ENCODE results near the gene NLK.

The NLK gene

GRCh38 chr17:28043741-28044140, 1.3 kb downstream of the NLK start:
- H3K4me3 ChIP-seq: peak overlapping the region; percentile 94
- no peak for TF ChIP-seq CTCF (IDR thresholded peaks at IDR 0.05)

DNA sequence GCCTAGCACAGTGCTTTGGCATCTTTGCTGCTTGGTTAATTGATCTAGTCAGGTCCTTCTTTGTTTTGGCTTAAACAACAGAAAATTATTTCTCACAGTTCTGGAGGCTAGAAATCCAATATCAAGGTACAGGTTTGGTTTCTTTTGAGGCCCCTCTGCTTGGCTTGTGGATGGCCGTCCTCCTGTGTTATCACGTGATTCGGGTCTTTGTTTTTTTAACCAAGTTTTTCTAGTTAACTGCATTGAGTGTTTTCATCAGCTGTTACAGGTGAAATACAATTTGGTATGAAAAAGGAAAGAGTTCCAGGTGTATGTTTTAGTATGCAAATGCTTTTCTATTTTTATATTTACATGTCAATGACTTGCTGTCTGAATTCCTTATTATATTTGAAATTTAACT, 2.8 kb downstream of the NLK start:
- no peak overlapping the region for H3K27ac ChIP-seq
- no peak for TF ChIP-seq CTCF (IDR thresholded peaks at IDR 0.05)
- no peak for DNase-seq (ENCODE audit: low spot score)
- no peak overlapping the region for H3K4me3 ChIP-seq

More at GRCh38 chr17:28043741-28044140, 1.3 kb downstream of the NLK start:
- H3K27ac ChIP-seq: no peak overlapping the region
- DNase-seq (ENCODE audit: low spot score): no peak

- TF ChIP-seq CTCF (IDR thresholded peaks at IDR 0.05): no peak
- Histone ChIP-seq H3K4me3 (peak overlapping the region; percentile 9), H3K27ac (no peak overlapping the region)
- DNase-seq (ENCODE audit: low spot score): no peak
Observed at GRCh38 chr17:28046034-28046825, 3.8 kb downstream of the NLK start.

- no peak for TF ChIP-seq CTCF (IDR thresholded peaks at IDR 0.05)
- Histone ChIP-seq H3K4me3 (no peak overlapping the region), H3K27ac (no peak overlapping the region)
- DNase-seq (ENCODE audit: low spot score): no peak
Observed at GRCh38 chr17:28047806-28048205, 5.3 kb downstream of the NLK start.

DNA sequence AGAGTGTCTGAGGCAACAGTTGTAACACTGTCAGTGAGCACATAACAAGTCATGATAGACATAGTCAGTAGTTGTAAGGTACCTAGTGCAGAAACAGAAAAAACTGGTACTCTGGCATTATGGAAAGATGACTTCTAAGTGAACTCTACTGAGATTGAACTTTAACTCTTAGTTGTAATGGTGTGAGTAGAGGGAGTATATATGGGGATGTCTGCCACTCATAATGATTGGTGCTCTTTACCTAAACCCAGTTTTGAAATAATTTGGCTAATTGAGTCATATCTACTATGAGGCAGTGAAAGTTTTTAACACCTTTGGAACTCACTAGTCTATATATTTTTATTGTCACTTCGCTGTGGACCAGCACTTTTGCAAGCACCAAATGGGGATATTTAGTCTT, 6.6 kb downstream of the NLK start:
- Histone ChIP-seq H3K27ac (no peak overlapping the region), H3K4me3 (no peak overlapping the region)
- no peak for TF ChIP-seq CTCF (IDR thresholded peaks at IDR 0.05)
- no peak for DNase-seq (ENCODE audit: low spot score)

GRCh38 chr17:28053044-28053670, 10.7 kb downstream of the NLK start:
- no peak for TF ChIP-seq CTCF (IDR thresholded peaks at IDR 0.05)
- DNase-seq (ENCODE audit: low spot score): no peak
- H3K4me3 ChIP-seq: no peak overlapping the region
- no peak overlapping the region for H3K27ac ChIP-seq

GRCh38 chr17:28053725-28054124, 11.2 kb downstream of the NLK start:
- H3K27ac ChIP-seq: no peak overlapping the region
- no peak for TF ChIP-seq CTCF (IDR thresholded peaks at IDR 0.05)

More at GRCh38 chr17:28053725-28054124, 11.2 kb downstream of the NLK start:
- no peak overlapping the region for H3K4me3 ChIP-seq
- no peak for DNase-seq (ENCODE audit: low spot score)

Data from coronary artery (tissue), 2 donors.